OCI-LY7 (cell line): ENCODE results near the gene SLC22A1.

Experiments
- EZH2phosphoT487 ChIP-seq: fragments of 200-600 bp; sonication (generic); IDR thresholded peaks from 2 replicates; pipeline ENCODE4 v1.6.1; 2018; ENCODE audit warnings: low read depth, borderline replicate concordance, mild to moderate bottlenecking, mixed run types, antibody characterized with exemption, low read length, moderate library complexity, mixed read lengths
- TF ChIP-seq, protein P1 (sequence below): fragments of 200-600 bp; sonication (generic); conservative IDR thresholded peaks from 2 replicates; pipeline ENCODE4 v1.5.1; 2014; ENCODE audit warnings: mild to moderate bottlenecking, antibody characterized with exemption, low read length, moderate library complexity, mixed read lengths

DNA sequence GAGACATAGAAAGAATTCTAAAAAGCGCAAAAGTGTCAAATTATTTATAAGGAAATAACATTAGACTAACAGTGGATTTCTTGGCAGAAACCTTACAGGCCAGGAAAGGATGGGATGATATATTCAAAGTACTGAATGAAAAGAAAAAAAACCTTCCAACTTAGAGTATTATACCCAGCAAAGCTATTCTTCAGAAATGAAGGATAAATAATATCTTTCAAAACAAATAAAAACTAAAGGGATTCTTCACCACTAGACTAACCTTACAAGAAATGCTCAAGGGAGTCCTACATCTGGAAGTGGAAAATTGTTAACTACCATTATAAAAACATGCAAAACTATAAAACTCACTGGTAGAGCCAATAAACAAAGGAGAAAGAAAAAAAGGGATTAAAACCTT is 71.2 kb downstream of the SLC22A1 start:
- TF ChIP-seq, protein P1, sequence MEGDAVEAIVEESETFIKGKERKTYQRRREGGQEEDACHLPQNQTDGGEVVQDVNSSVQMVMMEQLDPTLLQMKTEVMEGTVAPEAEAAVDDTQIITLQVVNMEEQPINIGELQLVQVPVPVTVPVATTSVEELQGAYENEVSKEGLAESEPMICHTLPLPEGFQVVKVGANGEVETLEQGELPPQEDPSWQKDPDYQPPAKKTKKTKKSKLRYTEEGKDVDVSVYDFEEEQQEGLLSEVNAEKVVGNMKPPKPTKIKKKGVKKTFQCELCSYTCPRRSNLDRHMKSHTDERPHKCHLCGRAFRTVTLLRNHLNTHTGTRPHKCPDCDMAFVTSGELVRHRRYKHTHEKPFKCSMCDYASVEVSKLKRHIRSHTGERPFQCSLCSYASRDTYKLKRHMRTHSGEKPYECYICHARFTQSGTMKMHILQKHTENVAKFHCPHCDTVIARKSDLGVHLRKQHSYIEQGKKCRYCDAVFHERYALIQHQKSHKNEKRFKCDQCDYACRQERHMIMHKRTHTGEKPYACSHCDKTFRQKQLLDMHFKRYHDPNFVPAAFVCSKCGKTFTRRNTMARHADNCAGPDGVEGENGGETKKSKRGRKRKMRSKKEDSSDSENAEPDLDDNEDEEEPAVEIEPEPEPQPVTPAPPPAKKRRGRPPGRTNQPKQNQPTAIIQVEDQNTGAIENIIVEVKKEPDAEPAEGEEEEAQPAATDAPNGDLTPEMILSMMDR: no peak
- TF ChIP-seq EZH2phosphoT487: no peak
